Measurements from ENCODE around the gene OBSCN.
"Not testable (repeated sequence)": the region's sequence is repeated elsewhere in the genome, so short reads cannot be mapped to it uniquely, and the experiment has no call there.

The OBSCN gene

DNA sequence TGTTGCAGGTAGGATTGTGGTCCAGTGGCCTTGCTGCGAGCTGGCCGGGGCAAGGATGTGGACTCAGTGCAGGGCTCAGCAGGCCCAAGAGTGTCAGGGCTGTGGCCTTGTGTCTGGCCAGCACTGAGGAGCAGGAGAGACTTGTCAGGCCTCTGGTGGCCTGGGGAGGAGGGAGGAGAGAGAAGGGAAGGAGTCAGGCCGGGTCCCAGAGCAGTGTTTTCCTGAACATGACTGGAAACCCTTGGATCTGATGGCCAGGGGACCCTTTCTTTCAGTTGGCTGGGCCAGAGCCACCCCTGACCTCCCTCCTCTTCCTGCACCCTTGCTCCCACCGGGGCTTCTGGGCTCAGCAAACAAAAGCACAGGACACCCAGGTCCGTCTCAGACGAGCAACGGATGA, 37.2 kb upstream of the OBSCN start:
- no peak for DNase-seq

DNA sequence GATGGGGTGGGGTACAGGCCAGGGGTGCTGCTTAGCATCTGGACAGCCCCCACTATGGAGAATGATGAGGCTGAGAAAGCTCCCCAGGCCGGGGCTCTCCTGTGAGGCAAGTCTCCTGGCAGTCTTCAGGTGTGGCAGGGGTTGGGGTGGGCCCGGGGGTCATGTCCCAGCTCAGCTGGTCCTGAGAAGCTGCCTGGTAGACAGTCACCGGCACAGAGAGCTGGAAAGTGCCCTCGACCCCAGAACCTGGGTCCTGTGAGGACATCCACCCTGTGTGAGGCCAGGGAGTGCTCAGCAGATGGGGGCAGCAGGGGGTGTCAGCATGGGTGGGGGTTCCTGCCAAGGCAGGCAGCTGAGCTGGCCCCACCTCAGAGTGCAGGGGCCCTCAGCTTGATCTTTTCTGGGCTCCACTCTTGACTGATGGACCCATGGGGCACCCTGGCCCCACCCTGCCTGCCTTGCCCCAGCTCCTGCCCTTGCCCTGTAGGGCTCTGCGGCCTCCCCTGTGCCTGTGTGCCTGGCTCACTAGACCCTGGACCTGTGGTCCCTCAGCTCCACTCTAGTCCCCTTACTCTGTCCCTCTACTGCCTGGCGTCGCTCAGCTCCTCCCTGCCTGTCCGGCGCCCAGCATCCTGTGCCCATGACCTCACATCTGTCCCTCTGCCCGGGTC, 36.5 kb upstream of the OBSCN start:
- DNase-seq: no peak

DNA sequence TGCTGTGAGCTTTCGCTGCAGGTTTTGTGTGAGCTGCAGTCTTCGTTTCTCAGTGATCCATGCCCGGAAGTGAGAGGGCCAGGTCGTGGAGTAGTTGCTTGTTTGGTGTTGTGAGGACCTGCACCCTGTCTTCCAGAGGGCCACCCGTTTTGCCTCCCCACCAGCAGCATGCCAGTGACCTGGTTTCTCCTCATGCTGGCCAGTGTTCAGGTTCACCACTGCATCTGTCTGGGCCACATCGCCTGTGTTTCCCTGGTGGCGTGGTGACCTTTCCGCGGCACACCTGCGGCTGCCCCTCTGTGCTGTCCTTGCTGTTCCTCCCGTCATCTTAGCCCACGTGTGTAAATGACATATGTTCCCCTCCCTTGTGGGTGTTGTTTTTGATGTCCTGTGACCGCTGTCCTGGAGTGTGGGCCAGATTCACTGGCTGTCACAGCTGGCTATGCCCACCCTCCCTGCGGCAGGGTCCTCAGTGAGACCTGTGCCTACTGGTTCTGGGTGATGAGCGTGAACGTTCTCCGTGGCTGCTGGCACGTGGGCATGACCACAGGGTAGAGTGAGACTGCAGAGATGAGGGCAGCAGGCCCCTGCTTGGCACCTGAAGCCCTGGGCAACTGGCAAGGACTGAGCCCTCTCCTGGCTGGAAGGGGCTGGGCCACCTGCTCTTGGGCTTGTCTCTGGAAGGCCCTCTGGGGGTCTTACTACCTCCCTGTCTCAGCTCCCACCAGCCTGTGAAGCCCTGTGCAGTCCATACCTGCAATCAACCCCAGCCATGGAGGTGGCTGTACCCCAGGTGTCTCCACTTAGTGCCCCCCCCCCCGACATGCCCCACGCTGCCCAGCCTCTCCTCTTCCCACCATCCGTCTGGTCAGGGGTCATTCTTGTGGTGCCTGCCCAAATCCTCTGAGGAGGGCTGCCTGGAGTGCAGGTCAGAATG, 35.0 kb upstream of the OBSCN start:
- no peak for DNase-seq

- not testable (repeated sequence) for DNase-seq
Measured at GRCh38 chr1:228173528-228174481, 34.0 kb upstream of the OBSCN start.

DNA sequence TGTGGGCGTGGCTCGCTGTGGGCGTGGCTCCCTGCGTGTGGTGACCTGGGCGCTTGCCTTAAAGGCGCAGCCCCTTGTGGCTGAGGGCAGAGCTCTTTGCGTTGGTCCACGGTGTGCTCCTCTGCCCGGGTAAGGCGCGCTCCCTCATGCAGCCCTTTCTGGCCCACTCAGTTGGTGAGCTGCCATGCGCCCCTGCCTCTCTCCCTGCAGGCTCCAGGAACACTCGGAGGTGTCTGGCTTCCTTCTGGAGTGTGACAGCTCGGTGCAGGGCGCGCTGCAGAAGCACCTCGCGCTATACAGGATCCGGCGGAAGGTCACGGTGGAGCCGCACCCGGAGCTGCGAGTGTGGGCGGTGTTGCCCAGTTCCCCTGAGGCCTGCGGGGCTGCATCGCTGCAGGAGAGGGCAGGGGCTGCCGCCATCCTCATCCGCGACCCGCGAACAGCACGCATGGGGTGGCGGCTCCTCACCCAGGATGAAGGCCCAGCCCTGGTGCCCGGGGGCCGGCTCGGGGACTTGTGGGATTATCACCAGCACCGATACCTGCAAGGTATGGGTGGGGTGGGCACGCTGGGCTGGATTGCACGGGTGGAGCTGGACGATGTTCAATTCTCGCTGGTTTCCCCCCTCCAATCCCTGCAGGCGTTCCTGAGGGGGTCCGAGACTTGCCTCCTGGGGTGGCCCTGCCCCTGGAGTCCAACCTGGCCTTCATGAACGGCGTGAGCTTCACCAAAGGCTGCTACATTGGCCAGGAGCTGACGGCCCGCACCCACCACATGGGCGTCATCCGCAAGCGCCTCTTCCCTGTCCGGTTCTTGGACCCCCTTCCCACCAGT, 33.1 kb upstream of the OBSCN start:
- no peak for DNase-seq

DNA sequence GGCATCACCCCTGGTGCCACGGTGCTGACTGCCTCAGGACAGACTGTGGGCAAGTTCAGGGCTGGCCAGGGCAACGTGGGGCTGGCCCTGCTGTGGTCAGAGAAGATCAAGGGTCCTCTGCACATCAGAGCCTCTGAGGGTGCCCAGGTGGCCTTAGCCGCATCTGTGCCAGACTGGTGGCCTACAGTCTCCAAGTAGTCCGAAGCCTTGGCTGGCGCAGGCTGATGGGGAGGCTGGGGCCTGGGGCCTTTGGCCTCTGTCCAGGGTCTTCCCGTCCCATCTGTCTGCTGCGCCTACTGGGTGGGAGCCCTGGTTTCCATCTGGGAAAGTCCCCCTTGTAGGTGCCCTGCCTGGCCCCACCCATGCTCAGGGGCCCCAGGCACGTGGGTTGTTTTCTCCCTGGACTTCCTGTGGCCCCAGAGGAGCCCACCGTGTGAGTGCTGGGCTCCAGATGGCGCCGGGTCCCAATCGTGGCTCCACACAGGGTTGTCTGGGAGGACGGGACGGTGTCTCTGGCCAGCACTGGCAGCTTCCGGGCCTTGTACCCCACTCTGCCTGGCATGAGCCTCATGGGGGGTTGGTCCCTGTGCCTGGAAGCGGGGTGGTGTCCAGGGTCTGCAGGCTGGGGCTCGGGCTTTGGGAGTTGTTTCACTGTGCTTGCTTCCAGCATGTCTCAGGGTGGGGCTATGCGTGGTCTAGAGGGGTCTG, 32.4 kb upstream of the OBSCN start:
- DNase-seq: no peak

DNA sequence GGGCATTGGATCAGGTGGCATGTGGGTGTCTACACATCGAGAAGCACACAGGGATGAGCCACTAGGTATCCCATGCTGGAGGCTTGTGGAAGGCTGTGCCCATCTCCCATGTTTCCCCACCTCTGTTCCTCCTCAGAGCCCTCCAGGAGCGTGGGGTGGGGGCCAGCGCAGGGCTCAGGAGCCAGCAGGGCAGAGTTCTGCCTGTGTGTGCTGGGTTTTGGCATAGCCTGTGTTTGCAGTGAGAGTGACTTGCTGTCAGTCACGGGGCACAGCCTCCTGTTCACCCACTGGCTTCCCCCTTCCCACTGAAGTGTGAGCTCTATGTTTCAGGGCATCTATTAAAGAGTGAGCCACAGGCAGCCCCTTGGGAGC, 31.8 kb upstream of the OBSCN start:
- DNase-seq: no peak

DNA sequence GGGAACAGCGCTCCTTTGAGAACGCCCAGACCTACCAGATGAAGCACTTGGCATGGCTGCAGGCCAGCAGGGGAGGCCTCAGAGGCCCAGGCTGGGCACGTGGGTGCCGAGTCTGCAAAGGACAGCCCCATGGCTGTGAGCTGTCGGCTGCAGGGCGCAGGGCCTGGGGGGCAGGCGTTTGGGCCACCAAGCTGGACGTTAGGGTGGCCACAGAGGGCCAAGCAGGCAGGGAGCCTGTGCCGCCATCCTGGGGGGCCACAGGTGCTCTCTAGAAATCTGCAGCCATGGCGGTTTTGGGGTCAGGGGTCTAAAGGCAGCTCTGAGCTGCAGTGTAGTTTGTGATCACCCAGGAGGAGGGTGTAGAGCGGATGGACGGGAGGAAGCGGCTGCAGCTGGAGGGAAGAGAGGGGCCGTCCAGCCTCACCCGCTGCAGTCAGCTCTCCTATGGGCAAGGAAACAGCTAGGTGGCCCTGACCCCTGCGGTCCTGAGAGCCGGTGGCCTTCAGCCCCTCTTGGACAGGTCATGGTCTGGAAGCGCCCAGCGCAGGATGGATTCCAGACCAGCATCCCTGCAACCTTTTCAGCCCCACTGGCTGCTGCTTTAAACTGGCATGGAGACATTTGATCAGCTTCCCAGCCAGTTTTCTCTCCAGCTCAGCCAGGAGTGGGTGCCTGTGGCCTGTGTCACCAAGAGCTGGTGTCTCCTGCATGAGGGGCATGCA, 31.2 kb upstream of the OBSCN start:
- DNase-seq: no peak

GRCh38 chr1:228177183-228177475, 30.7 kb upstream of the OBSCN start:
- no peak for DNase-seq

- DNase-seq: no peak
Measured at GRCh38 chr1:228177721-228178710, 29.8 kb upstream of the OBSCN start.

GRCh38 chr1:228178737-228179684, 28.8 kb upstream of the OBSCN start:
- DNase-seq: no peak

DNA sequence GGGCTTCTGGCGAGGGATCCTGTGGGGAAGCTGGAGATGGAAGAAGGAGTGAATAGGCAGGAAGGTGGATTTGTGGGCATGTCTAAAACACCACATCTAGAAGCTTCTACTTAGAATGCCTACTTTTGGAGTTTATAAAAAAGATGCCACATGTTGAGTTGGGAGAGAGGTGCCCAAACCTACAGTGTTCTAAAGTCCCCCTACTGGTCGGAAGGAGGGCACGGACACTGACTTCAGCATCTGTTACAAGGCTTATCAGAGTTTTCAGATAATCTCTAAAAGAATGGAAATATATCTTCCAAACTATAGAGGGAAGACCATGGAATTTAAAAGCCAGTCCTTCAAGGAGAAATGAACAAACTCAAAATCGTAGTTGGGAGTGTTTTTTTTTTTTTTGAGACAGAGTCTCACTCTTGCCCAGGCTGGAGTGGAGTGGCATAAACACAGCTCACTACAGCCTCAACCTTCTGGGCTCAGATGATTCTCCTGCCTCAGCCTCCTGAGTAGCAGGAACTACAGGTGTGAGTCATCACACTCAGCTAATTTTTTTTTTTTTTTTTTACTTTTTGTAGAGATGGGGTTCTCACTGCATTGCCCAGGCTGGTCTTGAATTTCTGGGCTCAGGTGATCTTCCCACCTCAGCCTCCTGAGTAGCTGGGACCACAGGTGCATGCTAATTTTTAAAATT, 27.4 kb upstream of the OBSCN start:
- DNase-seq: no peak

DNA sequence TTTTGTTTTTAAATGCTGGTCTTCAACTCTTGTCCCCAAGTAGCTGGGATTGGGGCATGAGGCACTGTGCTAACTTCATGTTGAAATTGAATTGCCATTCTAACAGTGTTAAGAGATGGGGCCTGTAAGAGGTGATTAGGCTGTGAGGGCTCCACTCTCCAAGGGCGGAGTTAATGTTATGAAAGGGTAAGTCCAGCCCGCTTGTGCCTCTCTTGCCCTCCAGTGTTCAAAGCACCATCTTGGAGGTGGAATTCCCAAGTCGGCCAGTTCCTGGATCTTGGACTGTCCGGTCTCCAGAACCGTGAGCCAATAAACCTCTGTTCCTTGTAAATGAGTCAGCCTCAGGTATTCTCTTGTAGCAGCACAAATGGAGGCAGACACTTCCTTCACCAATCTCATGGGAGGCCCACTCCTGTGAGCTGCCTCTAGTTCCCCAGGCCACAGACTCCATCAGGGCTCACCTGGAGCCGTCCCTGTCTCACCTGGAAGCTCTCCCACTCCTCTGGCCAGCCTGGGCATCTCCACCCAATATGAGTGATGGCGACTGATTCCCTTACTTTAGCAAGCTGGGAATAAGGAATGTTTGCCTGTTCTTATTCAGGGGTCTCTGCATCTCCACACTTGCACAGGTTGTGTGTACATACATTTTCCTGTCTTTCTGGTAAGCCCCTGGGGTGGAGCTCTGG, 26.7 kb upstream of the OBSCN start:
- no peak for DNase-seq

GRCh38 chr1:228181645-228182034, 26.2 kb upstream of the OBSCN start:
- DNase-seq: no peak

GRCh38 chr1:228182296-228183030, 25.4 kb upstream of the OBSCN start:
- DNase-seq: no peak

GRCh38 chr1:228184152-228184551, 23.7 kb upstream of the OBSCN start:
- DNase-seq: no peak

DNA sequence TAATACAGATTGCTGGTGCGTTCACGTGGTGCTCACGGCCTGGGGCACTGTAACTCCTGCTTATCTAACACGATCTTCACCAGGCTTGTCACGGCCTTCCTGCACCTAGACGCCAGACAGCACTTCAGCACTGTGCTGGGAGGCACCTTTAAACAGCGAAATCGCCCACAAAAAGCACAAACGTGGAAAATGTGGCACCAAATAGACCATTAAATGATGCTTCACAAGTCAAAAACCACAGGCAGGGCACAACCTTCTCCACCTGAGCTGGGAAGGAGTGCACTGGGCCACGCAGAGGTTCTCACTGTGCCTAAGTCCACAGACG, 22.2 kb upstream of the OBSCN start:
- DNase-seq: no peak
